Gastroesophageal sphincter (tissue), 3 donors: Measurements from ENCODE around the gene MMD2.

ENCODE experiments used
- POLR2A ChIP-seq, 2 donors: fragments of 450-650 bp; IDR thresholded peaks; one replicate each; pipeline ENCODE4 v1.6.1; 2017; ENCODE audit warnings: antibody characterized with exemption in 2 of 2, mild to moderate bottlenecking in 2 of 2, moderate library complexity in 1 of 2
- POLR2AphosphoS5 ChIP-seq: sonication (generic); formaldehyde crosslinking; IDR thresholded peaks from one replicate; pipeline ENCODE4 v1.6.1; 2017; ENCODE audit warnings: antibody characterized with exemption
- TF ChIP-seq, protein P1 (sequence below), 4 experiments: fragments of 200-600 bp in 2 of 4; fragments of 450-650 bp in 2 of 4; sonication (generic) in 1 of 4; IDR thresholded peaks; one replicate each; pipeline ENCODE4 v1.5.1; 2017 to 2019; ENCODE audit warnings: antibody characterized with exemption in 4 of 4, mild to moderate bottlenecking in 2 of 4, moderate library complexity in 2 of 4

DNA sequence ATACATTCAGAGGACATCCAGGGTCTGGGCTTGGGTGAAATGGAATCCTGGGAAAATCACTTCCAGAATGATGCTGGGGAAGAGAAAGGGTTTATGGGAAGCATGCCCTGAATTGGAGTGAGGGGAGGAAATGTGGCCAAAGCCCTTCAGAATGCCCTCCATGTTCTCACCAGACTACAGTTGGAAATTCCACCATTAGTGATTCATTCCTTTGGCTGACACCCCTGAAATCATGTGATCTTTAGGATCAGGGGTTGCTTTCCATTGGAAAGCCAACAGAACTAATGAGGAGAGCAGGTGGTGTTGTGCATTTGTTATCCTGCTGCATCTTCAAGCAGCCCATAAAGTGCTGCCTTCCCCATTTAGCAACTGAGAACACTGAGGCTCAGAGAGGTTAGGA is 54.6 kb downstream of the MMD2 start:
- TF ChIP-seq POLR2AphosphoS5 = no peak
- TF ChIP-seq, protein P1, sequence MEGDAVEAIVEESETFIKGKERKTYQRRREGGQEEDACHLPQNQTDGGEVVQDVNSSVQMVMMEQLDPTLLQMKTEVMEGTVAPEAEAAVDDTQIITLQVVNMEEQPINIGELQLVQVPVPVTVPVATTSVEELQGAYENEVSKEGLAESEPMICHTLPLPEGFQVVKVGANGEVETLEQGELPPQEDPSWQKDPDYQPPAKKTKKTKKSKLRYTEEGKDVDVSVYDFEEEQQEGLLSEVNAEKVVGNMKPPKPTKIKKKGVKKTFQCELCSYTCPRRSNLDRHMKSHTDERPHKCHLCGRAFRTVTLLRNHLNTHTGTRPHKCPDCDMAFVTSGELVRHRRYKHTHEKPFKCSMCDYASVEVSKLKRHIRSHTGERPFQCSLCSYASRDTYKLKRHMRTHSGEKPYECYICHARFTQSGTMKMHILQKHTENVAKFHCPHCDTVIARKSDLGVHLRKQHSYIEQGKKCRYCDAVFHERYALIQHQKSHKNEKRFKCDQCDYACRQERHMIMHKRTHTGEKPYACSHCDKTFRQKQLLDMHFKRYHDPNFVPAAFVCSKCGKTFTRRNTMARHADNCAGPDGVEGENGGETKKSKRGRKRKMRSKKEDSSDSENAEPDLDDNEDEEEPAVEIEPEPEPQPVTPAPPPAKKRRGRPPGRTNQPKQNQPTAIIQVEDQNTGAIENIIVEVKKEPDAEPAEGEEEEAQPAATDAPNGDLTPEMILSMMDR (IDR thresholded peaks at IDR 0.05) = no peak
- TF ChIP-seq POLR2A (IDR thresholded peaks at IDR 0.05) = no peak
